ENCODE measurements around the gene NPW. TPM values are rescaled to one million over a fixed set of nuclear protein-coding genes. Genes with fewer than 3 reads are reported as not detected.

NPW gene
- total and polyA plus RNA-seq, 5 donors from 2014 or later = not detected

DNA sequence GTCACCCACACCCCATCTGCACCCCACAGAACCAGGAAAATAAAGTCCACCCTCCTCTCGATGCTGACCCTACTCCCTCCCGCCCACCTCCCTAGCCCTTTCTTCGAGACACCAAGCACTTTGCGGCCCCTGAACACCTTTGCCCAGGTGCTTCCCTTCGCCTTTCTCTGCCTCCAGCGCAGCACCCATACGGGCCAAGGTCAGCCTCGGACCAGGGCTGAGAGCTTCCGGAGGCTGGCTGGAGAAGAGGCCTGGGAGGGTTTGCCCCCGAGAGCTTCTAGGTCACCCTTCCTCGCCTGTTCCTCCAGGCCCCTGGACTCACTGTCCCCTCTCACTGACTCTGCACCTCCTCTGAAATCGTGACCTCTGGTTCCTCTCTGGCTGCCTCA, 4.4 kb downstream of the NPW start:
- ATAC-seq (ENCODE audit: low read depth in 2 of 2) (no peak), DNase-seq (no peak)
- H3K36me3 ChIP-seq (ENCODE audit: control insufficient read depth, insufficient read depth, low read length) = no peaks in the 10 kb centered on the region
- Mint-ChIP-seq H3K9me3 (no peaks in the 10 kb centered on the region), H3K27me3 (peaks cover 51% of the 10 kb centered on the region), H3K36me3 (no peaks in the 10 kb centered on the region), H3K4me3 (peak overlapping the region in 2 of 4 donors; percentile 22 to 52), H3K27ac (peak overlapping the region in 1 of 3 donors; percentile 62), H3K4me1 (peaks cover 0 to 25% (median 6%) of the 10 kb centered on the region in 4 donors)
- H3K27me3 ChIP-seq (ENCODE audit: control insufficient read depth, insufficient read depth, low read length) = no peaks in the 10 kb centered on the region
- H3K9me3 ChIP-seq (ENCODE audit: control insufficient read depth in 2 of 2, low read length in 2 of 2) = no peaks in the 10 kb centered on the region
- no peak overlapping the region for H3K27ac ChIP-seq (ENCODE audit: insufficient read depth, low read length, poor library complexity, severe bottlenecking)
- no peak overlapping the region for H3K4me3 ChIP-seq (ENCODE audit: low read depth, low read length)
- peaks cover 42% of the 10 kb centered on the region for H3K4me1 ChIP-seq (ENCODE audit: control insufficient read depth, insufficient read depth, low read length, poor library complexity, severe bottlenecking)

DNA sequence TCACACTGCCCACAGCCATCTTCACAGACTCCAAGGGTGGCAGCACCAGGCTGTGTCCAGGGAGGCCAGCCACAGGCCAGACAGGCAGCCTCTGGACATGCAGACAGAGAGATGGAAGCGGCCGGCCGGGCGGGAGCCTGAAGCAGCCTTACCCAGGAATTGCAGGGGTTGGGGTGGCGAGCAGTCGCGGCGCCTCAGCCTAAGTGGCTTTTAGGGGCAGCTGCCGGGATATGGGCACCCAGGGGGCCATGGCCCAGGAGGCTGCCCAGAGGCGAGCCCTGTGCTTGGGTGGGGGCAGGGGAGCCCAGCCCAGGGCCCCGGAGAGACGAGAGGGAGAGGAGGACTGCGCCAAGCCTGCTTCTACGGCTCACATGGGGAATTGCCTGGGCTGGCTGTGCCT, 5.7 kb downstream of the NPW start:
- Mint-ChIP-seq H3K9me3 (no peaks in the 10 kb centered on the region), H3K27me3 (peaks cover 50% of the 10 kb centered on the region), H3K4me1 (peaks cover 0 to 25% (median 6%) of the 10 kb centered on the region in 4 donors), H3K27ac (no peak overlapping the region), H3K4me3 (peak overlapping the region in 1 of 4 donors; percentile 57), H3K36me3 (no peaks in the 10 kb centered on the region)
- ATAC-seq (ENCODE audit: low read depth in 2 of 2) (no peak), DNase-seq (no peak)
- H3K27me3 ChIP-seq (ENCODE audit: control insufficient read depth, insufficient read depth, low read length) = no peaks in the 10 kb centered on the region
- H3K36me3 ChIP-seq (ENCODE audit: control insufficient read depth, insufficient read depth, low read length) = no peaks in the 10 kb centered on the region
- no peaks in the 10 kb centered on the region for H3K9me3 ChIP-seq (ENCODE audit: control insufficient read depth in 2 of 2, low read length in 2 of 2)
- H3K4me1 ChIP-seq (ENCODE audit: control insufficient read depth, insufficient read depth, low read length, poor library complexity, severe bottlenecking) = peaks cover 33% of the 10 kb centered on the region
- H3K27ac ChIP-seq (ENCODE audit: insufficient read depth, low read length, poor library complexity, severe bottlenecking) = no peak overlapping the region
- no peak overlapping the region for H3K4me3 ChIP-seq (ENCODE audit: low read depth, low read length)

DNA sequence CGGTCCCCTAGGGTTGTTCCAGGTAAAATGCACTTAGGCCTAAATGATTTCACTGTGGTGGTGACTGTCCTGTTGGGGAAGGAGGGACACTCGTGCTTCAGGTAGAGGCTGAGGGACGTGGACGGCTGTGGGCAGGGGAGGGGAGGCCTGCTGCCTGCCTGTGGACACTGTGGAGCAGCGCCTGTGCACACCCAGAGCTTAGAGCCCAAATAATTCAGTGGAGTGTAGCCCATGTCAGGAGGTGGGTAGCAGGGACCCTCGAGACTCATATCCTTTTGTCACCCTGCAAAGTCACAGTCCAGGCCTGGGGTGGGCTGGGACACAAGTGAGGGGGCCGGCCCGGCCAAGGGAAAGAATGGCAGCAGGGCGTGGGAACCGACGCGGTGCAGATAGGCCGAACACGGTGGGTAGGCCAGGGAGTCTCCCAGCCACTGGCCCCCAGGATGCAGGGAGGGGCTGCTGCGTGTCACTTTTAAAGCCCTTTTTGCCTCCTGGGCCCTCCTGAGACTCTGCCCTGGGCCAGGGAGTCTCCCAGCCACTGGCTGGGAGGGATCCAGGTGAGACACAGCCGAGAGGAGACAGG, 6.4 kb downstream of the NPW start:
- Mint-ChIP-seq H3K4me3 (peak overlapping the region in 3 of 4 donors; percentile 43 to 61 (median 57)), H3K9me3 (no peaks in the 10 kb centered on the region), H3K27ac (peak overlapping the region in 1 of 3 donors; percentile 56), H3K27me3 (peaks cover 44% of the 10 kb centered on the region), H3K36me3 (no peaks in the 10 kb centered on the region), H3K4me1 (peaks cover 0 to 23% (median 6%) of the 10 kb centered on the region in 4 donors)
- H3K27me3 ChIP-seq (ENCODE audit: control insufficient read depth, insufficient read depth, low read length) = no peaks in the 10 kb centered on the region
- H3K4me1 ChIP-seq (ENCODE audit: control insufficient read depth, insufficient read depth, low read length, poor library complexity, severe bottlenecking) = peaks cover 29% of the 10 kb centered on the region
- no peak overlapping the region for H3K4me3 ChIP-seq (ENCODE audit: low read depth, low read length)
- no peak overlapping the region for H3K27ac ChIP-seq (ENCODE audit: insufficient read depth, low read length, poor library complexity, severe bottlenecking)
- no peak for DNase-seq
- no peaks in the 10 kb centered on the region for H3K9me3 ChIP-seq (ENCODE audit: control insufficient read depth in 2 of 2, low read length in 2 of 2)
- H3K36me3 ChIP-seq (ENCODE audit: control insufficient read depth, insufficient read depth, low read length) = no peaks in the 10 kb centered on the region
- ATAC-seq (ENCODE audit: low read depth in 2 of 2) = no peak

DNA sequence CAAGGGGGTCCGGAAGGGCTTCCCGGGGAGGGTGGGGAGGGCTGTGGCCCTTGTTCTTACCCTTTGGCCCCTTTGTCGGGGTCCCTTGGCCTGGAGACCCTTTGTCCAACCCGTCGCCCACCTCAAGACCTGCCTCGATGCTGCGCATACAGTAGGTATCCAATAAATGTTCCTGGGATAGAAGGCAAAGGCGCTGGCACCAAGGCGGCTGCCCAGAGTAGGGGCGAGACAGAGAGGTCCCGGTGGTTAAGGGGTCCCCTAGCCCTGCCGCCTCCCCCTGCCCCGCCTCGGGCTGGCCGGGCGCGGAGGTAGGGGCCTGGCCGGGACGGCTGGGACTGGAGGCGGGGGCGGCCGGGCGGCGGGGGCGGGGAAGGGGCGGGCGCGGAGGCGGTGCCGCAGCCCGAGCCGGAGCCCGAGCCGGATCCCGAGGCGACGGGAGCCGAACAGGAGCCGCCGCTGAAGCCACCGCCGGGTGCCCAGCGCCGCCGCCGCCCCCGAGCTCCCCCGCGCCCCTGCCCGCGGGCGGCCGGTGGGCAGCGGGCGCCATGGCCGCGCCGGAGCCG, 7.0 kb downstream of the NPW start, which contains the start of gene NHERF2:
Gene NHERF2, plus strand, starts transcription at position 442 of the 563 bp plus-strand sequence. Its CDS starts 104 bp downstream, at position 546.
- H3K27ac ChIP-seq (ENCODE audit: insufficient read depth, low read length, poor library complexity, severe bottlenecking) = no peak within 1 kb of the TSS
- no peaks in the 10 kb centered on the region for H3K9me3 ChIP-seq (ENCODE audit: control insufficient read depth in 2 of 2, low read length in 2 of 2)
- DNase-seq (peak in 1 of 3 donors; percentile 27), ATAC-seq (ENCODE audit: low read depth in 2 of 2) (peak in 1 of 2 donors; percentile 20)
- peaks cover 0 to 23% (median 6%) of the 10 kb centered on the region in 4 donors for H3K4me1 Mint-ChIP-seq
- peaks cover 38% of the 10 kb centered on the region for H3K27me3 Mint-ChIP-seq
- no peaks in the 10 kb centered on the region for H3K36me3 Mint-ChIP-seq
- no peaks in the 10 kb centered on the region for H3K9me3 Mint-ChIP-seq
- no peaks in the 10 kb centered on the region for H3K36me3 ChIP-seq (ENCODE audit: control insufficient read depth, insufficient read depth, low read length)
- H3K4me3 Mint-ChIP-seq = peak within 1 kb of the TSS; percentile 69 to 84 (median 83)
- H3K27ac Mint-ChIP-seq = peak within 1 kb of the TSS in 2 of 3 donors; percentile 31 to 56
- H3K4me3 ChIP-seq (ENCODE audit: low read depth, low read length) = no peak within 1 kb of the TSS
- H3K4me1 ChIP-seq (ENCODE audit: control insufficient read depth, insufficient read depth, low read length, poor library complexity, severe bottlenecking) = peaks cover 29% of the 10 kb centered on the region
- H3K27me3 ChIP-seq (ENCODE audit: control insufficient read depth, insufficient read depth, low read length) = no peaks in the 10 kb centered on the region

DNA sequence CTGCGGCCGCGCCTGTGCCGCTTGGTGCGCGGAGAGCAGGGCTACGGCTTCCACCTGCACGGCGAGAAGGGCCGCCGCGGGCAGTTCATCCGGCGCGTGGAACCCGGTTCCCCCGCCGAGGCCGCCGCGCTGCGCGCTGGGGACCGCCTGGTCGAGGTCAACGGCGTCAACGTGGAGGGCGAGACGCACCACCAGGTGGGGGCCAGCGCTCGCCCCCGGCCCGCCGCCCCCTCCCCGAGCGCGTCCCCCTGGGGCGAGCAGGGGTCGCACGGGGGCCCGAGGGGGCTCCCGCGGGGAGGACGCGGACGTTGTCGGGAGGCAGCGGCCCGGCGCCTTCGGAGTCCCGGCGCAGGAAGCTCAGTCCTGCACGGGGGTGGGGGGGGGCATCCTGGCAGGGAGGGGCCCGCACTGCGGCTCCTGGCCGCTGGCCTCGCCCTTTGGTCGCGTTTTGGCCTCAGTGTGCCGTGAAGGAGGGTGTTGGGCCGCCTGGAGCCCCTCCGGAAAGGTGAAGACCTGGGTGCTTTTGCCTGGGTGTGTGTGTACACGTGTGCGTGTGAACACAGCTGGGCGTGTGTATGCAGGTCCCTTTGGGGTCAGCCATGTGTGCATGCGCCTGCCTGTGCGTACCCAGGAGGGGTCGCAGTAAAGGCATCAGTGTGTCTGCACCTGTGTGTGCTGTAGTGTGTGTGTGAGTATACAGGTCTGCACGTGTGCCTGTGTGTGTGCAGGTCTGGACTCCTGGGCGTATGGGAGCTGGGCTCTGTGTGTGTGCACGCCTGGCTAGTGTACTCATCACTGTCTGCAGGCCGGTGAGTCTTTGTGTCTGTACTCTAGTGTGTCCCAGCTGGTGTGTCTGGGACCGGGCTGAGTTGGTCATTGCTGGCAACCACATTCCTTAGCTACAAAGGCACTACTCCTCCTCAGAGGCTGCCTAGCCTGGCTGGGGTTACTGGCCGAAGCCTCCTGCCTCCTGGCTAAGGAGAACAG, 7.7 kb downstream of the NPW start:
- peaks cover 0 to 23% (median 6%) of the 10 kb centered on the region in 4 donors for H3K4me1 Mint-ChIP-seq
- DNase-seq (no peak), ATAC-seq (ENCODE audit: low read depth in 2 of 2) (peak; percentile 6 to 7)
- peak overlapping the region; percentile 69 to 84 (median 83) for H3K4me3 Mint-ChIP-seq
- no peak overlapping the region for H3K27ac ChIP-seq (ENCODE audit: insufficient read depth, low read length, poor library complexity, severe bottlenecking)
- no peaks in the 10 kb centered on the region for H3K27me3 ChIP-seq (ENCODE audit: control insufficient read depth, insufficient read depth, low read length)
- no peaks in the 10 kb centered on the region for H3K36me3 ChIP-seq (ENCODE audit: control insufficient read depth, insufficient read depth, low read length)
- H3K9me3 ChIP-seq (ENCODE audit: control insufficient read depth in 2 of 2, low read length in 2 of 2) = no peaks in the 10 kb centered on the region
- H3K27me3 Mint-ChIP-seq = peaks cover 32% of the 10 kb centered on the region
- no peak overlapping the region for H3K4me3 ChIP-seq (ENCODE audit: low read depth, low read length)
- peak overlapping the region in 1 of 3 donors; percentile 31 for H3K27ac Mint-ChIP-seq
- no peaks in the 10 kb centered on the region for H3K36me3 Mint-ChIP-seq
- H3K9me3 Mint-ChIP-seq = no peaks in the 10 kb centered on the region
- H3K4me1 ChIP-seq (ENCODE audit: control insufficient read depth, insufficient read depth, low read length, poor library complexity, severe bottlenecking) = peaks cover 29% of the 10 kb centered on the region

DNA sequence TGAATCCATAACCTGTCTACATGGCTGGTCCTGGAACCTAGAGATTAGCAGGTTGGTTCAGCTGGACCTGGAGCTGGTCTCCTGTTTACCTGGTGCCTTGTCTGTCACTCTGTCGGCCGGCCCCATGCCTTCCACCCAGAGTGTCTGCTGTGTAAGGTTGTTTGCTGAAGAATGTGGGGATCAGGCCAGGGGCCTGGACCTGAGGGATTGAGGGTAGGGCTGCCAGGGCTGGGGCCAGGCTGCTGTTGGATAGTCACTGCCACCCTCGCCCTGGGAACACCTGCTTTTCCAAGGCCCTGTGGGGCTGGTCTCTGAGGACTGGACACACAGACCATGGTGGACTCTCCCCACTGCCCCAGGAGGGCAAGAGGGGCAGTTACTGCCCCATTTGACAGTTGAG, 8.6 kb downstream of the NPW start:
- ATAC-seq (ENCODE audit: low read depth in 2 of 2) (no peak), DNase-seq (no peak)
- Histone ChIP-seq H3K27me3 (ENCODE audit: control insufficient read depth, insufficient read depth, low read length) (no peaks in the 10 kb centered on the region), H3K9me3 (ENCODE audit: control insufficient read depth in 2 of 2, low read length in 2 of 2) (no peaks in the 10 kb centered on the region), H3K4me1 (ENCODE audit: control insufficient read depth, insufficient read depth, low read length, poor library complexity, severe bottlenecking) (peaks cover 22% of the 10 kb centered on the region), H3K27ac (ENCODE audit: insufficient read depth, low read length, poor library complexity, severe bottlenecking) (no peak overlapping the region), H3K36me3 (ENCODE audit: control insufficient read depth, insufficient read depth, low read length) (no peaks in the 10 kb centered on the region), H3K4me3 (ENCODE audit: low read depth, low read length) (no peak overlapping the region)
- Mint-ChIP-seq H3K4me1 (peaks cover 0 to 17% (median 3%) of the 10 kb centered on the region in 4 donors), H3K4me3 (peak overlapping the region; percentile 4 to 82 (median 66)), H3K9me3 (no peaks in the 10 kb centered on the region), H3K27me3 (peaks cover 24% of the 10 kb centered on the region), H3K36me3 (no peaks in the 10 kb centered on the region), H3K27ac (peak overlapping the region in 1 of 3 donors; percentile 42)

DNA sequence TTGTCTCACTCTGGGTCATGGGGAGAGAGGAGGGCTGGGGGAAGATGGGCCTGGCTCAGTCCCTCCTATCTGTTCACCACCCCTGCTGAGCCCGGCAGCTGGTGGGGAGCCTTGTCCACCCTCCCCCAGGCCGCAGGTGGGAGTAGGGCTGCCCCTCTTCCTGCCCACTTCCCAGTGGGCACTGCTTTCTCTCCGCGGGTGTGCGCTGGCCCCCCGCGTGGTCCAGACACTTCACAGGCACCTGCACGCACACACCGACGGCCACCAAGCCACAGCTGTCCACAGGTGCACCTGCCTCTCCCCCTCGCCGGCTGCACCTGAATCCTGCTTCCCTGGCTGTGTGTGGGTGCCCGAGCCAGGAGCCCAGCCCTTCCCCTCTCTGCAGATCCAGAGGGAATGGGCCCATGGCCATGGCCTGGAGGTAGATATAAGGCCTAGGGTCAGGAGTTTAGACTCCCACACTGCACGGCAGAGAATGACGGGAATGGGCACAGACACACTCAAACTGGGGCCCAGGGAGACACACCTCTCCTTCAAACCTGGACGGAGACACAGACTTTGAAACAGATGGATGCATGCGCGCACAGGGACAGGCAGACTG, 9.1 kb downstream of the NPW start:
- peaks cover 21% of the 10 kb centered on the region for H3K27me3 Mint-ChIP-seq
- H3K4me3 Mint-ChIP-seq = no peak overlapping the region
- Histone ChIP-seq H3K4me3 (ENCODE audit: low read depth, low read length) (no peak overlapping the region), H3K27ac (ENCODE audit: insufficient read depth, low read length, poor library complexity, severe bottlenecking) (no peak overlapping the region), H3K4me1 (ENCODE audit: control insufficient read depth, insufficient read depth, low read length, poor library complexity, severe bottlenecking) (peaks cover 17% of the 10 kb centered on the region), H3K36me3 (ENCODE audit: control insufficient read depth, insufficient read depth, low read length) (no peaks in the 10 kb centered on the region), H3K9me3 (ENCODE audit: control insufficient read depth in 2 of 2, low read length in 2 of 2) (no peaks in the 10 kb centered on the region), H3K27me3 (ENCODE audit: control insufficient read depth, insufficient read depth, low read length) (no peaks in the 10 kb centered on the region)
- no peaks in the 10 kb centered on the region for H3K36me3 Mint-ChIP-seq
- H3K4me1 Mint-ChIP-seq = peaks cover 0 to 13% (median 2%) of the 10 kb centered on the region in 4 donors
- no peak overlapping the region for H3K27ac Mint-ChIP-seq
- H3K9me3 Mint-ChIP-seq = no peaks in the 10 kb centered on the region
- no peak for ATAC-seq (ENCODE audit: low read depth in 2 of 2)
- no peak for DNase-seq

All from CD4-positive, CD25-positive, alpha-beta regulatory T cell (primary cell).